Erythroblast (primary cell): ENCODE measurements around the gene CRACDL.

Source experiments
- GATA1 ChIP-seq: IDR thresholded peaks from 2 replicates; pipeline ENCODE4 v1.6.1; 2011; ENCODE audit warnings: low read depth, mild to moderate bottlenecking, control low read depth, low read length, moderate library complexity
- POLR2A ChIP-seq: IDR thresholded peaks from 2 replicates; pipeline ENCODE4 v1.6.1; 2011; ENCODE audit warnings: mild to moderate bottlenecking, low read length

- TF ChIP-seq POLR2A = no peak
- no peak for TF ChIP-seq GATA1
Measured at GRCh38 chr2:98824256-98825019, 111.6 kb downstream of the CRACDL start.
